B cell (primary cell): ENCODE data around the gene DBX1. TPM values are rescaled to one million over a fixed set of nuclear protein-coding genes. Genes with fewer than 3 reads are reported as not detected.

Experiments used
- ATAC-seq: fragments of 200-7000 bp; cut with Tn5 transposase; one replicate; pipeline ENCODE4 v1.10.0; 2021; ENCODE audit warnings: low read depth, mild to moderate bottlenecking, moderate number of reproducible peaks, moderate library complexity
- CTCF ChIA-PET: fragments of 350-600 bp; sonication (Branson Sonifier 250); formaldehyde crosslinking; loops from one replicate; lab custom pipeline; 2021; ENCODE audit warnings: antibody characterized with exemption, inconsistent platforms; lab: Charles Lee
- POLR2A ChIA-PET: fragments of 350-600 bp; sonication (Branson Sonifier 250); formaldehyde crosslinking; loops from one replicate; lab custom pipeline; 2021; ENCODE audit warnings: antibody characterized with exemption; lab: Charles Lee
- DNase-seq: peaks from one replicate; pipeline ENCODE4 v3.0.0; 2013
- H2AFZ ChIP-seq: 2 replicates; pipeline ENCODE4 v1.6.1; 2012; ENCODE audit warnings: mild to moderate bottlenecking, low read depth, low read length; ENCODE audit not compliant: insufficient read depth, poor library complexity, severe bottlenecking
- H3K27ac ChIP-seq, 2 donors: 1 replicate in 1 of 2; 2 replicates in 1 of 2; pipeline ENCODE4 v1.5.1; 2012 to 2013; ENCODE audit warnings: low read length in 2 of 2, mild to moderate bottlenecking in 2 of 2, moderate library complexity in 1 of 2
- H3K27me3 ChIP-seq, 4 experiments: fragments of 200-600 bp in 1 of 4; sonication (generic) in 1 of 4; replicated peaks in 1 of 4; 1 replicate in 2 of 4; 2 replicates in 2 of 4; pipeline versions ENCODE4 v1.6.1 to v1.7.0; 2013 to 2016; ENCODE audit warnings: low read length in 3 of 4, mild to moderate bottlenecking in 2 of 4, mixed read lengths in 1 of 4, moderate library complexity in 1 of 4; ENCODE audit not compliant: insufficient read depth in 4 of 4, control insufficient read depth in 3 of 4; ENCODE audit errors: control extremely low read depth in 1 of 4
- H3K36me3 ChIP-seq, 2 experiments: replicated peaks in 1 of 2; 1 replicate in 1 of 2; 2 replicates in 1 of 2; pipeline versions ENCODE4 v1.6.1 to v1.7.1; 2013; ENCODE audit warnings: low read length in 1 of 2; ENCODE audit not compliant: insufficient read depth in 2 of 2, control insufficient read depth in 1 of 2; ENCODE audit errors: control extremely low read depth in 1 of 2, extremely low read depth in 1 of 2
- H3K4me1 ChIP-seq, 2 donors: fragments of 200-600 bp in 1 of 2; sonication (generic) in 1 of 2; 1 replicate in 1 of 2; 2 replicates in 1 of 2; pipeline versions ENCODE4 v1.5.1 to v1.6.1; 2013 to 2017; ENCODE audit warnings: low read length in 2 of 2; ENCODE audit not compliant: control insufficient read depth in 2 of 2, insufficient read depth in 2 of 2
- H3K4me2 ChIP-seq: replicated peaks from 2 replicates; pipeline ENCODE3; 2012; ENCODE audit warnings: mild to moderate bottlenecking, low read depth, low read length; ENCODE audit not compliant: poor library complexity, severe bottlenecking
- H3K4me3 ChIP-seq, 5 experiments: fragments of 200-600 bp in 1 of 5; sonication (generic) in 1 of 5; 1 replicate in 3 of 5; 2 replicates in 2 of 5; pipeline versions ENCODE4 v1.5.1 to v1.7.0; 2011 to 2016; ENCODE audit warnings: low read length in 4 of 5, mild to moderate bottlenecking in 4 of 5, low read depth in 2 of 5, control low read depth in 1 of 5, moderate library complexity in 1 of 5; ENCODE audit not compliant: insufficient read depth in 1 of 5; ENCODE audit errors: control extremely low read depth in 1 of 5, extremely low read depth in 1 of 5
- H3K79me2 ChIP-seq: fragments of 200-600 bp; sonication (generic); one replicate; pipeline ENCODE4 v1.6.0; 2016; ENCODE audit warnings: low read length; ENCODE audit not compliant: control insufficient read depth, insufficient read depth
- H3K9ac ChIP-seq: fragments of 200-600 bp; sonication (generic); 2 replicates; pipeline ENCODE4 v1.6.1; 2017; ENCODE audit warnings: mild to moderate bottlenecking, low read length, moderate library complexity
- H3K9me3 ChIP-seq, 3 donors: one replicate each; pipeline versions ENCODE4 v1.6.1 to v1.7.1; 2013; ENCODE audit warnings: low read length in 2 of 3; ENCODE audit not compliant: control insufficient read depth in 2 of 3, insufficient read depth in 1 of 3; ENCODE audit errors: control extremely low read depth in 1 of 3
- H4K20me1 ChIP-seq: 2 replicates; pipeline ENCODE4 v1.6.0; 2012; ENCODE audit warnings: mild to moderate bottlenecking, low read length; ENCODE audit not compliant: insufficient read depth, control insufficient read depth, poor library complexity, severe bottlenecking
- H3K27ac Mint-ChIP-seq: one replicate; pipeline ENCODE4 v1.8.0; 2021; ENCODE audit warnings: mixed read lengths
- H3K27me3 Mint-ChIP-seq: one replicate; pipeline ENCODE4 v1.8.0; 2021; ENCODE audit warnings: mixed read lengths
- H3K4me1 Mint-ChIP-seq: one replicate; pipeline ENCODE4 v1.8.0; 2021; ENCODE audit warnings: mixed read lengths
- H3K4me3 Mint-ChIP-seq: one replicate; pipeline ENCODE4 v1.8.0; 2021; ENCODE audit warnings: mixed read lengths
- H3K9me3 Mint-ChIP-seq: one replicate; pipeline ENCODE4 v1.8.0; 2022; ENCODE audit warnings: mixed read lengths; ENCODE audit not compliant: insufficient read depth
- CTCF ChIP-seq: fragments of 200-600 bp; IDR thresholded peaks from one replicate; pipeline ENCODE4 v1.8.0; 2022; ENCODE audit warnings: antibody characterized with exemption, mild to moderate bottlenecking
- EZH2 ChIP-seq: IDR thresholded peaks from 2 replicates; pipeline ENCODE4 v1.6.1; 2012; ENCODE audit warnings: borderline replicate concordance, low read depth, mild to moderate bottlenecking, moderate library complexity, low read length; ENCODE audit not compliant: insufficient read depth, poor library complexity, severe bottlenecking
- WGBS: methylation state at CpG from one replicate; pipeline ENCODE4 v1.1.5; 2013; ENCODE audit warnings: missing lambda C conversion rate; ENCODE audit not compliant: insufficient coverage; 5-methylcytosine and 5-hydroxymethylcytosine counted together
- intact Hi-C: fragments of 100-400 bp; cut with micrococcal nuclease; formaldehyde crosslinking; loops from one replicate; pipeline ENCODE4 v1.10.0; 2022
- polyA plus RNA-seq: library from polyadenylated mRNA; depleted of rRNA; stranded (reverse); fragments of >200 nt; gene quantifications from 2 replicates; pipeline ENCODE4 v1.2.3, GENCODE V29; 2012
- total RNA-seq, 2 donors: library from RNA; stranded (reverse); fragments of 120-200 nt in 1 of 2; gene quantifications; 1 replicate in 1 of 2; 2 replicates in 1 of 2; pipeline versions ENCODE4 v1.2.3 to v1.2.4, GENCODE V29; 2013 to 2022

The DBX1 gene
- total and polyA plus RNA-seq, 2 donors (not counting 1 experiment from before 2014, with no cell fraction given): not detected

- peaks cover 75% of the 10 kb centered on the region for H3K27me3 Mint-ChIP-seq
- peaks cover 3% of the 10 kb centered on the region for H3K9me3 Mint-ChIP-seq
- no peak overlapping the region for H3K4me3 Mint-ChIP-seq
- H3K4me2 ChIP-seq: no peak overlapping the region
- H3K4me1 ChIP-seq: peaks cover 23 to 29% of the 10 kb centered on the region in 2 donors
- TF ChIP-seq EZH2 (no peak), CTCF (no peak)
- intact Hi-C loops: no loop called here
- H3K27ac Mint-ChIP-seq: no peak overlapping the region
- no peak overlapping the region for H3K9ac ChIP-seq
- DNase-seq (peak; percentile 21), ATAC-seq (no peak)
- no peak overlapping the region for H3K27ac ChIP-seq
- H4K20me1 ChIP-seq: no peaks in the 10 kb centered on the region
- peaks cover 31% of the 10 kb centered on the region for H3K4me1 Mint-ChIP-seq
- CTCF ChIA-PET: interaction anchor here (1.1 kb wide), 1 partner anchor 26 kb away, joined by 3 read pairs; no protein-coding TSS in a partner anchor
- peaks cover 4 to 59% (median 21%) of the 10 kb centered on the region in 3 donors for H3K9me3 ChIP-seq
- POLR2A ChIA-PET: no interaction called here
- H3K27me3 ChIP-seq: peaks cover 1 to 96% (median 73%) of the 10 kb centered on the region in 4 experiments
- H3K79me2 ChIP-seq: no peaks in the 10 kb centered on the region
- no peak overlapping the region for H3K4me3 ChIP-seq
- 12% methylated on average over 30 of the region's 33 CpGs for WGBS
- H2AFZ ChIP-seq: no peak overlapping the region
- no peaks in the 10 kb centered on the region for H3K36me3 ChIP-seq
Measured at GRCh38 chr11:20158597-20159257, 1.5 kb downstream of the DBX1 start.

- H3K36me3 ChIP-seq: no peaks in the 10 kb centered on the region
- TF ChIP-seq EZH2: peak; percentile 37
- TF ChIP-seq CTCF: no peak
- H3K4me3 Mint-ChIP-seq: no peak overlapping the region
- no peak overlapping the region for H3K27ac Mint-ChIP-seq
- no peak overlapping the region for H3K4me3 ChIP-seq
- ChIA-PET CTCF (no interaction called here), POLR2A (no interaction called here)
- peaks cover 1 to 90% (median 72%) of the 10 kb centered on the region in 4 experiments for H3K27me3 ChIP-seq
- peaks cover 3% of the 10 kb centered on the region for H3K9me3 Mint-ChIP-seq
- WGBS: no CpG with 5 or more reads among the region's 9 CpGs
- H3K9me3 ChIP-seq: peaks cover 4 to 50% (median 21%) of the 10 kb centered on the region in 3 donors
- no peak for ATAC-seq
- no peak for DNase-seq
- no peak overlapping the region for H2AFZ ChIP-seq
- peaks cover 14 to 26% of the 10 kb centered on the region in 2 donors for H3K4me1 ChIP-seq
- intact Hi-C loops: no loop called here
- H3K27ac ChIP-seq: no peak overlapping the region
- peaks cover 22% of the 10 kb centered on the region for H3K4me1 Mint-ChIP-seq
- H3K4me2 ChIP-seq: peak overlapping the region; percentile 72
- no peaks in the 10 kb centered on the region for H3K79me2 ChIP-seq
- H3K9ac ChIP-seq: no peak overlapping the region
- no peaks in the 10 kb centered on the region for H4K20me1 ChIP-seq
- peaks cover 72% of the 10 kb centered on the region for H3K27me3 Mint-ChIP-seq
Measured at GRCh38 chr11:20157728-20158127, 2.5 kb downstream of the DBX1 start.
